Sigmoid colon (tissue), 7 donors: ENCODE measurements around the gene MYH10. TPM values are rescaled to one million over a fixed set of nuclear protein-coding genes. Genes with fewer than 3 reads are reported as not detected.

ENCODE experiments used
- DNase-seq: peaks from one replicate; pipeline ENCODE4 v3.0.0-alpha.2; 2019
- H3K27ac ChIP-seq, 4 donors: fragments of 200-600 bp; sonication (generic); one replicate each; pipeline ENCODE4 v1.5.1; 2016 to 2019; ENCODE audit warnings: mild to moderate bottlenecking in 1 of 4
- H3K27me3 ChIP-seq, 3 donors: fragments of 200-600 bp; sonication (generic); one replicate each; pipeline ENCODE4 v1.5.1; 2019; ENCODE audit warnings: mild to moderate bottlenecking in 1 of 3
- H3K36me3 ChIP-seq, 4 donors: fragments of 200-600 bp; sonication (generic); one replicate each; pipeline ENCODE4 v1.5.1; 2016 to 2019
- H3K4me1 ChIP-seq, 4 donors: fragments of 200-600 bp; sonication (generic); one replicate each; pipeline ENCODE4 v1.5.1; 2017 to 2019
- H3K4me3 ChIP-seq, 4 donors: fragments of 200-600 bp; sonication (generic); one replicate each; pipeline ENCODE4 v1.5.1; 2017 to 2019; ENCODE audit warnings: mild to moderate bottlenecking in 2 of 4, moderate library complexity in 1 of 4
- H3K9me3 ChIP-seq, 4 donors: fragments of 200-600 bp in 3 of 4; sonication (generic) in 3 of 4; one replicate each; pipeline versions ENCODE4 v1.5.1 to v1.6.1; 2013 to 2019
- EP300 ChIP-seq, 4 donors: sonication (generic); formaldehyde crosslinking; IDR thresholded peaks; one replicate each; pipeline ENCODE4 v1.6.1; 2017; ENCODE audit warnings: antibody characterized with exemption in 4 of 4
- POLR2A ChIP-seq, 2 donors: fragments of 450-650 bp; IDR thresholded peaks; one replicate each; pipeline ENCODE4 v1.6.1; 2016; ENCODE audit warnings: antibody characterized with exemption in 2 of 2, mild to moderate bottlenecking in 2 of 2, moderate library complexity in 2 of 2
- POLR2AphosphoS5 ChIP-seq, 4 donors: sonication (generic); formaldehyde crosslinking; IDR thresholded peaks; one replicate each; pipeline ENCODE4 v1.6.1; 2017; ENCODE audit warnings: antibody characterized with exemption in 4 of 4
- WGBS, 2 donors: extraction: QIAGEN DNeasy Blood & Tissue Kit; methylation state at CpG; one replicate each; pipeline ENCODE4 v1.1.7; 2013; 5-methylcytosine and 5-hydroxymethylcytosine counted together
- intact Hi-C: fragments of 100-400 bp; cut with DNase I; formaldehyde crosslinking; loops from one replicate; pipeline ENCODE4 v1.15.1; 2023
- polyA plus RNA-seq, 3 donors: library from polyadenylated mRNA; stranded (reverse); fragments of 200-250 nt; gene quantifications; one replicate each; pipeline ENCODE4 v1.2.3, GENCODE V29; 2013
- total RNA-seq, 4 donors: library from RNA; depleted of rRNA; stranded (reverse); fragments of >200 nt; gene quantifications; one replicate each; pipeline ENCODE4 v1.1.0, GENCODE V29; 2016
- TF ChIP-seq, protein P1 (sequence below), 4 experiments: fragments of 450-650 bp in 3 of 4; fragments of 200-600 bp in 1 of 4; IDR thresholded peaks; one replicate each; pipeline ENCODE4 v1.5.1; 2016 to 2019; ENCODE audit warnings: antibody characterized with exemption in 4 of 4, mild to moderate bottlenecking in 3 of 4, moderate library complexity in 2 of 4
- donor health status: healthy with polysubstance abuse.
- donor health status: Bipolar disorder and iron deficiency.
- donor health status: healthy.

The MYH10 gene
- total and polyA plus RNA-seq, 7 donors = 0.92 to 34.6 (median 22.8) TPM

DNA sequence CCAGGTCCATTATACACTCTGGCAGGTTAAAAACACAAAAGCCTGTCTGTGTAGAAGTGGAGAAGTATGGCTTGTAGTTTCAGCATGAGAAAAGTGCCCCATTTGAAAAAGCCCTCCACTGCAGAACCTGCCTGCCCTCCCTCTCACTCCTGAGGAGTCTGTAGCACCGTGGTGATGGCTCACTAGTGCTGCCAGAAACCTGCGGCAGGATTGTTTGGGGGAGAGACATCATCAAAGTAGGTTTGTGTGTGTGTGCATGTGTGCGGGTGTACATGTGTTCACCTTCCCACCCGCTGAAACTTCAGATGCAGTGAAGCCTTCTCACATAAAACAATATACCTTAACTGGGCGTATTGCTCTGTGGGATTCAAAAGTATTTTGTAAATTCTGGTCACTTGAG is 168.0 kb downstream of the MYH10 start:
- no peaks in the 10 kb centered on the region for H3K9me3 ChIP-seq
- no peak for DNase-seq
- H3K4me1 ChIP-seq = peaks cover 0 to 28% (median 21%) of the 10 kb centered on the region in 4 donors
- 75 to 77% methylated on average over 5 of the region's 5 CpGs for whole genome bisulfite sequencing, 2 donors
- intact Hi-C loops = no loop called here
- H3K4me3 ChIP-seq = no peak overlapping the region
- no peak overlapping the region for H3K27ac ChIP-seq
- no peak for TF ChIP-seq POLR2A (IDR thresholded peaks at IDR 0.05)
- TF ChIP-seq, protein P1, sequence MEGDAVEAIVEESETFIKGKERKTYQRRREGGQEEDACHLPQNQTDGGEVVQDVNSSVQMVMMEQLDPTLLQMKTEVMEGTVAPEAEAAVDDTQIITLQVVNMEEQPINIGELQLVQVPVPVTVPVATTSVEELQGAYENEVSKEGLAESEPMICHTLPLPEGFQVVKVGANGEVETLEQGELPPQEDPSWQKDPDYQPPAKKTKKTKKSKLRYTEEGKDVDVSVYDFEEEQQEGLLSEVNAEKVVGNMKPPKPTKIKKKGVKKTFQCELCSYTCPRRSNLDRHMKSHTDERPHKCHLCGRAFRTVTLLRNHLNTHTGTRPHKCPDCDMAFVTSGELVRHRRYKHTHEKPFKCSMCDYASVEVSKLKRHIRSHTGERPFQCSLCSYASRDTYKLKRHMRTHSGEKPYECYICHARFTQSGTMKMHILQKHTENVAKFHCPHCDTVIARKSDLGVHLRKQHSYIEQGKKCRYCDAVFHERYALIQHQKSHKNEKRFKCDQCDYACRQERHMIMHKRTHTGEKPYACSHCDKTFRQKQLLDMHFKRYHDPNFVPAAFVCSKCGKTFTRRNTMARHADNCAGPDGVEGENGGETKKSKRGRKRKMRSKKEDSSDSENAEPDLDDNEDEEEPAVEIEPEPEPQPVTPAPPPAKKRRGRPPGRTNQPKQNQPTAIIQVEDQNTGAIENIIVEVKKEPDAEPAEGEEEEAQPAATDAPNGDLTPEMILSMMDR (IDR thresholded peaks at IDR 0.05) = no peak
- no peak for TF ChIP-seq POLR2AphosphoS5 (IDR thresholded peaks at IDR 0.05)
- TF ChIP-seq EP300 (IDR thresholded peaks at IDR 0.05) = no peak
- peaks cover 20 to 70% (median 40%) of the 10 kb centered on the region in 4 donors for H3K36me3 ChIP-seq
- no peaks in the 10 kb centered on the region for H3K27me3 ChIP-seq

DNA sequence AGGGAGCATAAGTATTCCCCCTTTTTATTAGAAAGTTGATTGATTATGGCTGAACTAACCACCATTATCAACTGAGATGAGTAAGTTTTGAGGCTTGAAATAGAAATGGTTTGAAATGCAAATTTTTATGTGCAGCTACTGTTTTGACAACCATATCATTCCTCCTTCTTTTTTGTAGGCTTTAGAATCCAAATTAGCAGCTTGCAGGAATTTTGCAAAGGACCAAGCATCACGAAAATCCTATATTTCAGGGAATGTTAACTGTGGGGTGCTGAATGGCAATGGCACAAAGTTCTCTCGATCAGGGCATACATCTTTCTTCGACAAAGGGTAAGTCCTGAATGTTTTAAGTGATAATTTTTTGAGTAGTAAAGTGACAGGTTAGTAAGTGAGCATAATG is 170.7 kb downstream of the MYH10 start:
- WGBS, 2 donors = 96 to 98% methylated on average over 3 of the region's 3 CpGs
- H3K4me3 ChIP-seq = no peak overlapping the region
- no peak for TF ChIP-seq POLR2A (IDR thresholded peaks at IDR 0.05)
- TF ChIP-seq EP300 (IDR thresholded peaks at IDR 0.05) = no peak
- TF ChIP-seq POLR2AphosphoS5 (IDR thresholded peaks at IDR 0.05) = no peak
- TF ChIP-seq, protein P1 (IDR thresholded peaks at IDR 0.05) = no peak
- H3K27ac ChIP-seq = no peak overlapping the region
- peaks cover 20 to 89% (median 47%) of the 10 kb centered on the region in 4 donors for H3K36me3 ChIP-seq
- H3K27me3 ChIP-seq = no peaks in the 10 kb centered on the region
- H3K4me1 ChIP-seq = peaks cover 0 to 5% (median 2%) of the 10 kb centered on the region in 4 donors
- DNase-seq = no peak
- no peaks in the 10 kb centered on the region for H3K9me3 ChIP-seq
- intact Hi-C loops = no loop called here

DNA sequence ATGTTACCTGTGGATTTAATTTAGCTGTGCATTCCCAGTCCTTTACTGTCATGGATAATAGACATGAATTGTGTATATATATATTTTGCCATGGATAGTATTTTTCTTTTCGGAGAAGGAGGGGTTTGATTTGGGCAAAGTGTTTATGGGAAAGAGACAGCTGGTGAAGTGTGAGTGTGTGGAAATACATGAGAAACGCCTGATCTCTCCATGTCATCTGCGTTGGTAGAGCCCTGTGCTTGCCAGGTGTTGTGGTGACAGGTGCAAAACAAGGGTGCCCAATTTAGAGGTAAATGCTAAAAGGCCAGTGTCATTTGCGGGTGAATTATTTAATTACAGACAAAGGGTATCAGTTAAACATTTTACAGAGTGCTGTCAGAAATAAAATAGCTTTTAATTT is 171.4 kb downstream of the MYH10 start:
- TF ChIP-seq POLR2A (IDR thresholded peaks at IDR 0.05) (no peak), POLR2AphosphoS5 (IDR thresholded peaks at IDR 0.05) (no peak), EP300 (IDR thresholded peaks at IDR 0.05) (no peak)
- TF ChIP-seq, protein P1 (IDR thresholded peaks at IDR 0.05) = no peak
- intact Hi-C loops = no loop called here
- H3K27ac ChIP-seq = no peak overlapping the region
- no peaks in the 10 kb centered on the region for H3K4me1 ChIP-seq
- no peak for DNase-seq
- no peaks in the 10 kb centered on the region for H3K9me3 ChIP-seq
- H3K36me3 ChIP-seq = peaks cover 20 to 96% (median 49%) of the 10 kb centered on the region in 4 donors
- H3K27me3 ChIP-seq = no peaks in the 10 kb centered on the region
- WGBS, 2 donors = 86 to 90% methylated on average over 4 of the region's 4 CpGs
- no peak overlapping the region for H3K4me3 ChIP-seq

DNA sequence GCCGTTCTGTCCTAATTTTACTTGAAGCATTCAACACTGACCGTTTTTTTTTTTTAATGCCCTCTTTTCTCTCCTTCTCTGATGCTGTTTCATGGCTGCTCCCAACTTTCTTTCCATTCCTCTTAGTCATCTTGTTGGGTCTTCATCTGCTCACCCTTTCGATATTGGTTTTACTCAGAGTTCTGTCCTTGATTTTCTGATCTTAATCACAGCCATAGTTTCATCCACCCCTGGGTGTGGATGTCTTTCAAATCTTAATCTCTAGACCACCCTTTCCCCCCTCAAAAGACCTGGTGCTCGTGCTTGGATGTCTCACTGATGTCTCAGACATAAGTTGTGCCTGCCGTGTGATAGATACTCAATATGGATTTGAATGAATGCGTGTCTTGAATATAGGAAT is 172.4 kb downstream of the MYH10 start:
- no peak overlapping the region for H3K27ac ChIP-seq

More for the DNA sequence above, 172.4 kb downstream of the MYH10 start:
- TF ChIP-seq, protein P1 (IDR thresholded peaks at IDR 0.05) = no peak
- TF ChIP-seq POLR2AphosphoS5 (IDR thresholded peaks at IDR 0.05) (no peak), POLR2A (IDR thresholded peaks at IDR 0.05) (no peak), EP300 (IDR thresholded peaks at IDR 0.05) (no peak)
- Histone ChIP-seq H3K27me3 (no peaks in the 10 kb centered on the region), H3K4me3 (no peak overlapping the region), H3K36me3 (peaks cover 20 to 100% (median 51%) of the 10 kb centered on the region in 4 donors), H3K4me1 (no peaks in the 10 kb centered on the region), H3K9me3 (no peaks in the 10 kb centered on the region)
- intact Hi-C loops = no loop called here
- WGBS, 2 donors = 92 to 96% methylated on average over 6 of the region's 6 CpGs
- no peak for DNase-seq
